Measurements from ENCODE around the gene BTBD17.

The BTBD17 gene

GRCh38 chr17:74394275-74394950, 32.7 kb upstream of the BTBD17 start:
- CTCF ChIA-PET = interaction anchor here (1.4 kb wide), 1 partner anchor 26 kb away, joined by 5 read pairs; the partner anchor contains the start of gene GPR142
- H3K4me3 ChIP-seq (ENCODE audit: low read depth, low read length) = no peak overlapping the region
- no peak for DNase-seq (ENCODE audit: low read depth, low spot score)
- POLR2A ChIA-PET = no interaction called here
- TF ChIP-seq CTCF (IDR thresholded peaks at IDR 0.05; ENCODE audit: insufficient read depth, low read length, missing control alignments) = no peak

GRCh38 chr17:74393346-74393942, 31.8 kb upstream of the BTBD17 start:
- CTCF ChIA-PET = interaction anchor here (1.4 to 1.7 kb wide), 2 partner anchors 12 to 25 kb away, joined by 3 to 5 read pairs; partner anchors contain the start of gene GPR142
- DNase-seq (ENCODE audit: low read depth, low spot score) = no peak

DNA sequence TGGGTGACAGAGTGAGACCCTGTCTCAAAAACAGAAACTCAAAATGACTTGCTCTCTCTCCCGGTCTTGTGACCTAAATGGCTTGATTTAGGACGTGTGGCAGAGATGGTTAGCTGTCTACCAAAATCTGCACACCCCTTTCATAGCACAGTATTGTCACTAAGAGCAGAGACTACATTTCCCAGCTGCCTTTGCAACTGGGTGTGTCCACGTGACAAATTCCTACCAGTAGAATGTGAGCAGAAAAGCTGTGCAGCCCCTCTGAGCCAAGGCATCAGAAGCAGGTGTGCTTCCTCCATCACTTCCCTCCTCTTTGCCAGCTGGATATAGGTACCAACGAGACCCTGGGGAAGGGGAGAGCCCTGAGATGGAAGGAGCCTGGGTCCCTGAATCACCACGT, 31.2 kb upstream of the BTBD17 start:
- TF ChIP-seq CTCF (IDR thresholded peaks at IDR 0.05; ENCODE audit: insufficient read depth, low read length, missing control alignments) = no peak
- CTCF ChIA-PET = interaction anchor here (1.7 kb wide), 1 partner anchor 12 kb away, joined by 3 read pairs; no protein-coding TSS in a partner anchor
- DNase-seq (ENCODE audit: low read depth, low spot score) = no peak
- H3K4me3 ChIP-seq (ENCODE audit: low read depth, low read length) = no peak overlapping the region
- POLR2A ChIA-PET = no interaction called here

More at GRCh38 chr17:74393346-74393942, 31.8 kb upstream of the BTBD17 start:
- no peak overlapping the region for H3K4me3 ChIP-seq (ENCODE audit: low read depth, low read length)
- POLR2A ChIA-PET = no interaction called here
- no peak for TF ChIP-seq CTCF (IDR thresholded peaks at IDR 0.05; ENCODE audit: insufficient read depth, low read length, missing control alignments)

GRCh38 chr17:74391771-74392170, 30.1 kb upstream of the BTBD17 start:
- no peak for DNase-seq (ENCODE audit: low read depth, low spot score)
- no peak for TF ChIP-seq CTCF (IDR thresholded peaks at IDR 0.05; ENCODE audit: insufficient read depth, low read length, missing control alignments)
- H3K4me3 ChIP-seq (ENCODE audit: low read depth, low read length) = no peak overlapping the region
- ChIA-PET POLR2A (no interaction called here), CTCF (interaction anchor here (1.0 to 1.6 kb wide), 2 partner anchors 12 to 24 kb away, joined by 4 to 7 read pairs; partner anchors contain the start of gene GPR142)

GRCh38 chr17:74390680-74391653, 29.3 kb upstream of the BTBD17 start:
- no peak overlapping the region for H3K4me3 ChIP-seq (ENCODE audit: low read depth, low read length)
- CTCF ChIA-PET = interaction anchor here (1.0 to 1.6 kb wide), 2 partner anchors 12 to 23 kb away, joined by 4 to 7 read pairs; partner anchors contain the start of gene GPR142
- no peak for DNase-seq (ENCODE audit: low read depth, low spot score)
- TF ChIP-seq CTCF (IDR thresholded peaks at IDR 0.05; ENCODE audit: insufficient read depth, low read length, missing control alignments) = no peak
- POLR2A ChIA-PET = no interaction called here

All from AG04449 (cell line).